G401.6 (cell line): ENCODE measurements around the gene LAMC3.
"Not testable (repeated sequence)": the region's sequence is repeated elsewhere in the genome, so short reads cannot be mapped to it uniquely, and the experiment has no call there.

ENCODE experiments used
- FAIRE-seq: peaks from 2 replicates; lab custom pipeline; 2012; peaks lifted over from hg19 to GRCh38; lab: Jason Lieb, UNC

Gene LAMC3

DNA sequence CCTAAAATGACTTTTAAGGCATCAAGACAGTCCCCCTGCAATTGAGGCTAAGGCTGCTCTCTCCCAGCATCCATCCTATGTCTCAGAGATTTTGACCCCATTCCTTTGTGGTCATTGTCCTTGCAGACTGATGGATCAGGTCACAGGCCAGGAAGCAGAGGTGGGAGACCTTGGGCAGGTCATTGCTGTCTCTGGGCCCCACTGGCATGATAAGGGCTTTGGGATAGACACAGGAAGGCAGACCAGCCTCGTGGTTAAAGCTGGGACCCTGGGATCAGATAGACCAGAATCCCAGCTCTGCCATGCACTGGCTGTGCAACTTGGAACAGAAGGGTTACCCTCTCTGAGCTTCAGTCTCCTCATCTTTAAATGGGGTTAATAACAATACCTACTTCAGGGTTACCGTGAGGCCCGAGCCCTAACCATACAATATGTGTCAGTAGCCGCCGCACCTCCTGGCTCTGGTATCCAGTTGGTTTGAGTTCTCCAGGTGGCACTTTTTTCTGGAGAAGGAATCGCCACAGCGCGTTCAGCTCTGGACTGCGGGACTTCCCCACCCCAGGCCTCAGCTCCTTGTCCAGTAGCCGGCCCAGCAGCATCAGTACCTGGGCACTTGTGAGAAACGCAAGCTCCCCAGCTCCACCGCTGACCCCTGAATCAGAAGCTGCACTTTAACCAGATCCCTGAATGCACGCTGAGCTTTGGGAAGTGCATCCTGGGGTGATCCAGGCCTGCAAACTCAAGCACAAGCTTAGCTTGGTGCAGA is 21.4 kb downstream of the LAMC3 start:
- no peak for FAIRE-seq

DNA sequence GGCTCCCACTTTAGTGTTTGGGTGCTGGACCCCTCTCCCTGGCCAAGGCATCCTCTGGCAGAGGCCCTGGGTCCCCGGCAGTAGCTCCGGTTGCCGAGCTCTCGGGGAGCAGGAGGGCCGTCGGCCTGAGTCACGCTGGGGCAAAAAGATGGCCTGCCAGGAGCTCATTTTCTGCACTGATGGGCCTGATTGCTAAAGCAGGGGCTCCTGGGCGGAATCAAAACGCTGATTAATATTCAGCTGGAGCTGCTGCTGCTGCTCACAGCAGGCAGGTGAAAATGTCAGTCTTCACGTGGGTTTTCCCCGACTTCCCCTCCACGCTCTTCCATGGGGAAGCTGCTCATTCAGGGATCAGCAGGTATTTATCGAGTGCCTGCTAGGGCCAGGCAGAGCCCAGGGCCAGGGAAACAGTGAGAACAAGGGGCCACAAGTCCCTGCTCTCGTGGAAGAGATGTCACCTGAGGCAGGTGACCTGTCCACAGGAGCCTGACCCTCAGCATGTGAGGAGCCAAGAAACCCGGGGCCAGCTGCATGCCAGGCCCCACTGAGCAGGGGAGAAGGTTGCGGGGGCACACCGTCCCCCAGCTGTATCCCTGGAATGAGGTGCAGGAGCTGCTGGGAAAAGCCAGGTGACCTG is 22.1 kb downstream of the LAMC3 start:
- FAIRE-seq = no peak

DNA sequence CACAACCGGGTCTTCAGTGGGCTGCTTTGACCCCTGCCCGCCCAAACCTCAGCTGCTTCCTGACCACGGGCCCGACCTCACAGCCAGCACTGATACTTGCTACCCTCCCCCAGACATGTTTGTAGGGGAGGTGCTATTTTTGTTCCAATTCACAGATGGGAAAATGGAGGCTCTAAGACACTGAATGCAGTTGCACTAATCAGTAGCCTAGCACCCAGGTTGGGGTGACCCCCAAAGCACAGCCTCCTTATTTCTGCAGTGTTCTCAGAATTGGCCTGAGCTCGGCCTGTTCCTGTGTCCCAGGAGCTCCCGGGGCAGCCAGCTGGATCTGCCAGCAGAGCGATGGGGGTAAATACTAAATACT is 22.6 kb downstream of the LAMC3 start:
- FAIRE-seq = no peak

DNA sequence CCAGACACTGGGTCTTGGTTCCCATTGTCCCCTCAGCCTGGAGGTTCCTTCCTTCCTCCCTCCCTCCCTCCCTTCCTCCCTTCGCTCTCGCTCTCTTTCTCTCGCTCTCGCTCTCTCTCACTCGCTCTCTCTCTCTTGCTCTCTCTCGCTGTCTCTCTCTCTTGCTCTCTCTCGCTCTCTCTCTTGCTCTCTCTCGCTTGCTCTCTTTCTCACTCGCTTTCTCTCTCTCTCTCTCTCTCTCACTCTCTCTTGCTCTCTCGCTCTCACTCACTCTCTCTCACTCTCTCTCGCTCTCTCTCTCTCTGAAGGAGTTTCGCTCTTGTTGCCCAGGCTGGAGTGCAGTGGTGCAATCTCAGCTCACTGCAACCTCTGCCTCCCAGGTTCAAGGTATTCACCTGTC is 23.4 kb downstream of the LAMC3 start:
- FAIRE-seq = no peak

DNA sequence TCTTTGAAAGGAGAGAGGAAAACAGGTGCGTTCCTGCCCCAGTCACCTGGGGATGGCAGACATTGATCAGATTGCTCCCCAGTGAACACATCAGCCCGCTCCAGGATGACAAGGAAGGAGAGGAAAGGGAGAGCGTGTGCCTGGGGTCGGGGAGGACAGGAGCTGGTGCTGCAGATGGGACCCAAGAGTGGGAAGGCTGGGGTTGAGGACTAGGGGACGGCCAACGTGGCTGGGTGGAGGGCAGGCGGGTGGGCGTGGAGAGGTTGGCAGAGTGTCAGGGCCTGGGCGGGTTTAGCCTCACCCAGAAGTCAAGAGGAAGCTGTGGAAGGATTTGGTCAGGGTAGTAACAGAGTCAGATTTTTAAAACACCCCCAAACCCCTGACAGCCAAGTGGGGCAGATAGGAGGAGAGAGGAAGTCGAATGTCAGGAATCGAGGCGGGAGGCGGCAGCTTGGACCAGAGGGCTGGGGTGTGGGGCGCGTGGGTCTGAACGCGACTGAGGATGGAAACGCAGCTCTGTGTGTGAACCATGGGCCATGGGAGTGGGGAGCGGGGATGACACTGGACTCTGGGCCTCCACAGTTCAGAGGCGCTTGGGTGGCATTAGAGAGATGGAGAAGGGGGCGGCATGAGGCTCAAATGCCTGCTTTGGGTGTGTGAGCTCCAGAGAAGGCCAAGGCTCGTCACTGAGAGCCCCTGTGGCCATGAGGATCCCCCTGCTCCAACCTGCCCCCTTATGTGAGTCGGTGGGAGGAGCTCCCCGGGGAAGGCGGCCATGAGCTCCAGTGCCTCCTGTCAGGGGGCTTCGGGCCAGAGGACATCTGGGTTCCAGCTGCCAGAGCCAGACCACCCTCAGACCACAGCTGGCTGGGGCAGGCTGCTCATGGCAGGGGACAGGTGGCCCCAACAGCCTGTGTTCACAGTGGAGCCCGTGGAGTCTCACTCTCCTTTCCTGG is 24.6 kb downstream of the LAMC3 start:
- FAIRE-seq = no peak

DNA sequence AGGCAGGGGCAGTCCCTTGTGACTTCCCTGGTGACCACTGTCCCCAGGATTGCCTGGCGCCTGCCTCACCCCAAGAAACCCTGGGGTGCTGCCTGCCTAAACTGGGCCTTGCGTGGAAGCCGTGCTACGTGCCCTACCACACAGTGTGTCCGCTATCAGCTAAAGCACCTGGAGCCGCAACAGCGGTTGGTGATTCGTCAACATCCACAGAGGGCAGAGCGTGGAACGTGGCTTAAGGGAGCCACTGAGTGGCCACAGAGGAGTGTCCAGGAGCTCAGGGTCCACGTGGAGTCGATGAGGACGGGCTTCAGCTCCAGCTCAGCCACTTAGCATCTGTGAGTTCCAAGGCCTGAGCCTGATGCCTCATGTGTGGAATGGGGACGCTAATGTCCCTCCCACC is 25.3 kb downstream of the LAMC3 start:
- no peak for FAIRE-seq

DNA sequence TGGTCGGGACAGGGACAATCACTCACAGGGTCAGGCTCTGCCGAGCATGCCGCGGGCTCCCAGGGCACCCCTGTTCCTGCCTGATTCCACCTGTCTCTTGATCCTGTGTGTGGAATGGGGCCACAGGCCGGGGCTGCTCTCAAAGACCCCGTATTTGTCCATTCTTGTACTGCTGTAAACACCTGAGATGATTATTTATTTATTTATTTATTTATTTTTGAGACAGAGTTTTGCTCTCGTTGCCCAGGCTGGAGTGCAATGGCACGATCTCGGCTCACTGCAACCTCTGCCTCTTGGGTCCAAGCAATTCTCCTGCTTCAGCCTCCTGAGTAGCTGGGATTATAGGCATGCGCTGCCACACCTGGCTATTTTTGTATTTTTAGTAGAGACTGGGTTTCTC is 25.8 kb downstream of the LAMC3 start:
- not testable (repeated sequence) for FAIRE-seq

DNA sequence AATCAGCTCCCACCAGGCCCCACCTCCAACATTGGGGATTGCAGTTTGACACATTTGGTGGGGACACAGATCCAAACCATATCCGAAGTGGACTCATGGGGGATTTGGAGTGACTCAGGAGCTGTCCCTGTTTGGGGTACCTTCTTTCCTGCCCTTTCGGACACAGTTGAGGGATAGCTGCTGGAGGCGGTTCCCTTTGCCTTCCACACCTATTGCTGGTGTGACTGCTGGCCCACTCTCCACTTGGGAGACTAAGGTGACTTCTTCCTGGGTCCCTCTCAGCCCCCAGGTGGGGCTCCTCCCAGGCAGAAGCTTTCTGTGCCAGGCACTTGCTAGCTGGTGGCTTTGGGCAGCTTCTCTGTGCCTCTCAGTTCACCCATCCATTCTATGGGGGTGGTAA is 26.6 kb downstream of the LAMC3 start:
- FAIRE-seq = no peak

DNA sequence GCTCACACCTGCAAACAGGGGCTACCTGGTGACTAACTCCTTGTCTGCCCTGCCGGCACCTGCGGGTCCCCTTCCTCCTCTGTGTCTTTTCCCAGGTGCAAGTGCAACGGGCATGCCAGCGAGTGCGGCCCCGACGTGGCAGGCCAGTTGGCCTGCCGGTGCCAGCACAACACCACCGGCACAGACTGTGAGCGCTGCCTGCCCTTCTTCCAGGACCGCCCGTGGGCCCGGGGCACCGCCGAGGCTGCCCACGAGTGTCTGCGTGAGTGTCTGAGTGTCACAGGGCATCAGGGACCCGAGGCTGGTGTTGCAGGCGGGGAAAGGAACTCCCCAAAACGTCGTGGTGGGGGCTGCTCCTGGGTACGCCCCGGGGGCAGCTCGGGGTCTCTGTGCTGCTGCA is 27.1 kb downstream of the LAMC3 start:
- no peak for FAIRE-seq

DNA sequence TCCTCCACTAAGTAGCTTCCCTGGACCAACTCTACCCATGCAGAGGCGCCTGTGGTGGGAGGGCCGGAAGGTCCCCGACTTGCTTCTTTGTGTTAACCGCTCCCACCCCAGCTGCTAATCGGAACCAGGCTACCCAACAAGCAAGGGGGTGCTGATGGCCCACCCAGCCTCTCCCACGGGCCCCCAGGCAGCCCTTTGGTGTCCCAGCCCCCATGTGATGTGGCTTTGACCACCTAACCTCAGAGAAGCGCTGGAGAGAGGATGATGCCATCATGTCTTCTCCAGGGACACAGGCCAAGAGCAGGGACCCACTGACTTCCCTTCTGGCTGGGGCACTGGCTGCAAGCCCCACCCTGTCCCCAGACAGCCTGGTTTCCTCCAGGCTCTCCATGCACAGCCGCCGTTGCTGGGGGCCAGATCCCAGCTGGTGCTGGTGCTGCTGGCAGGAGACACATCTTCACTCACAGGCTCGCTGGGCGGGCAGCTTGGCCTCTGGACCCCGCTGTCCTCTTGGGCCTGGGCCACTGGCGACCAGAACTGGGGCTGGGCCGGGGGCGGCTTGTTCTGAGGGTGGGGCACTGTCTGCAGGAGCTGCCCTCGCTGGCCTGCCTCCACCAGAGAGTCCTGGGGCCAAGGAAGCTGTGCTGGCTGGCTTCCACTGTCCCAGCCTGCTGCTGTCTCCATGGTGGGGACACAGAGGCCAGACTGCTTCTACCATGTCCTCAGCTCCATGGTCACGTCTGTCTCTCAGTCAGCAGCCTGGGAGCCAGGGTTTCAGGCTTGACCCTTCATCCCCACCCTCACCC is 27.8 kb downstream of the LAMC3 start:
- FAIRE-seq = no peak

DNA sequence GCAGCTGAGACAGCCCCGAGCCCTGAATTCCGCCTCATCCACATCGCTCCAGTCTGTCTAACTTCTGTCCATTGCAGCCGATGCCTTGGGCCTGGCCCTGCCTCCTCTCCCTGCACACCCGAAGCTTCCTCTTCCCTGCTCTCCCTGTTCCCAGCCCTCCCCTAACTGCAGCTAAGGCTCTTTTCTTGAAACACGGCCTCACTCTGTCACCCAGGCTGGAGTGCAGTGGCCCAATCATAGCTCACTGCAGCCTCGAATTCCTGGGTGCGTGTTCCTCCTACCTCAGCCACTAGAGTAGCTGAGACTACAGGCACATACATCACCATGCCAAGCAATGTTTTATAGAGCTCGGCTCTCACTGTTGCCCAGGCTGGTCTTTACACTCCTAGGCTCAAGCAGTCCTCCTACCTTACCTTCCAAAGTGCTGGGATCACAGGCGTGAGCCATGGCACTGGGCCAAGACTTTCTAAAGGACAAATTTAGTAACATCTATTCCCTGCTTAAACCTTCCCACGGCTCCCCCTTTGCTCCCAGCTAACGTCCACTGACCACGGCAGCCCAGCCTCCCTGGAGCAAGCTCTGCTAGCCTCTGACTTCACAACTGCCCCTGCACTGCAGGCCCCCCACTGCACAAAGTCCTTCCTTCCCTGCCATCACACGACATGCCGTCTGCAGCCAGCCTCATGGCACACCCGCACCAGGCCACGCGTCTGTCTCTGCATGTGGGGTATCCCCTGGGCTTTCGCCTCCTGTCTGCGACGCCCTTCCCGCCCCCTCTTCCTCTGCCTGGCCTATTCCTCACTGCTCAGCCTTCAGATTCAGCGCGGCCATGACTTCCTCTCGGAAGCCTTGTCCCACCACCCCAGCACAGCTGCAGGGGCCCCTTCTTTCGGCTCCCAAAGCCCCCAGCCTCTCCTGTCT is 28.6 kb downstream of the LAMC3 start:
- no peak for FAIRE-seq

DNA sequence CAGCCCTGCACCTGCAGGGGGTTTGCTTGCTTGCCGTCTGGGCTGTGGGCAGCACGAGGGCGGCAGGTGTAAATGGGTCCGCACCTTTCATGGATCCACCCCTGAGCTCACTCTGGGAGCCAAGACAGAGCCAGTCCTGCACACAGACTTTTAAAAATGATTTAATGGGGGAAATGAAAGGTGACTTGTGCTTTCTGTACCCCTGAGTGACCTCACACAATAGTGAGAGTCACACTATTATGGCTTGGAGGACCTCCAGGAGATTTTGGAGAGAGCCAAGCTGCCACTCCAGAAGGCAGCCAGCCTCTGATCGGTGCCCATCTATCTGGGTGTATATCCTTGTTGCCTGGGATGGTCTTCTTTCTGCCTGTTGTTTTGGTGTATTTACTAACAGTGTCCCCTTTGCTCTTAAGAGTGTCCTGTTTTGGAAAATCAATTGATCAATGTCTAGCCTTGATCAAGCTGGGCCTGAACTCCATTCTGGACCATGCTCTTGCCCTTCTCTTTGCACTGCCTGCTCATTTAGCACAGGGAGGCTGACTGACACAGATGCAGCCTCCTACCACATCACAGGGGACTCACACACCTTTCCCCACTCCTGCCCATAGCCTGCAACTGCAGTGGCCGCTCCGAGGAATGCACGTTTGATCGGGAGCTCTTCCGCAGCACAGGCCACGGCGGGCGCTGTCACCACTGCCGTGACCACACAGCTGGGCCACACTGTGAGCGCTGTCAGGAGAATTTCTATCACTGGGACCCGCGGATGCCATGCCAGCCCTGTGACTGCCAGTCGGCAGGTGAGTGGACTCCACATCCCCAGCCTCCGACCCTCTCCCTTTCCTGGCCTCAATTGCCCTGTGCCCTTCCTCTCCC is 29.5 kb downstream of the LAMC3 start:
- FAIRE-seq = no peak

DNA sequence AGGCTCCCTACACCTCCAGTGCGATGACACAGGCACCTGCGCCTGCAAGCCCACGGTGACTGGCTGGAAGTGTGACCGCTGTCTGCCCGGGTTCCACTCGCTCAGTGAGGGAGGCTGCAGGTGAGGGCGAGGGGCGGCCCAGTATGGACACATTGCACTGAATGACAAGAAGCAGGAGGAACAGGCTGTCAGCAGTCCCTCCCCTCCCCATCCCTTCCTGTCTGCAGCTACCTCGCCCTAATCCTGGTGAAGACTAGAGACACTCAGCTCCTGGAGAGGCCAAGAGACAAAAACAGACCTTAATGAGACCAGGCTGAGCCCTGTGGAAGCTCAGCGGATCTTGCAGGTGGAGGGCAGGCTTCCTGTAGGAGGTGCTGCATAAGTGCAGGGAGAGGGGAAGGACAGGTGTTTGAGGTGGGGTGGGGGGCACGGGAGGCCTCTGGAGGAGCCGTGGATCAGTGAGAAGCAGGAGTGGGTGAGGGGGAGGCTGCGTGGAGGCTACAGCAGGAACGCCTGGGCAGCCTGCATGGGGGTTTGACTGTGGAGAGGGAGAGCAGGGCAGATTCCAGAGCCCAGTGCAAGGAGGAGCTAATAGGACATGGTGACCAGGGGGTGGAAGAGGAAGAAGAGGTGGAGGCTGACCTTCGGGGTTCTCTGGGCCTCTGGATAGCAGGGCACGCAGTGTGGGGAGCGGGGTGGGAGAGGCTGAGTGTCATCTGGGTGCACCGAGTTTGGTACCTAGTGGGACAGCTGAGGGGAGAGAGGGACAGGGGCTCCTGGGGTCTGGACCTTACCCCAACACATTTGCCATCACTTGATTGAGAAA is 30.4 kb downstream of the LAMC3 start:
- FAIRE-seq = no peak

DNA sequence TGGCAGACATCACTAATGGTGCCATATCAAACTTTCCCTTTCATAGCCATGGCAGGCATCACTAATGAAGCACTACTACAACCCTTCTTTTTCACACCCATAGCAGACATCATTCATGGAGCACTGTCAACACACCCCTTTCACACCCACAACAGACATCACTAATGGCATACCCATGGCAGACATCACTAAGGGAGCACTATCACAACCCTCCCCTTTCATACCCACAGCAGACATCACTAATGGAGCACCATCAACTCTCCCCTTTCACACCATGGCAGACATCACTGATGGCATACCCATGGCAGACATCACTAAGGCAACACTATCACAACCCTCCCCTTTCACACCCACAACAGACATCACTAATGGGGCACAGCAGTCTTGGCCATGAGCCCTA is 33.7 kb downstream of the LAMC3 start:
- FAIRE-seq = no peak

DNA sequence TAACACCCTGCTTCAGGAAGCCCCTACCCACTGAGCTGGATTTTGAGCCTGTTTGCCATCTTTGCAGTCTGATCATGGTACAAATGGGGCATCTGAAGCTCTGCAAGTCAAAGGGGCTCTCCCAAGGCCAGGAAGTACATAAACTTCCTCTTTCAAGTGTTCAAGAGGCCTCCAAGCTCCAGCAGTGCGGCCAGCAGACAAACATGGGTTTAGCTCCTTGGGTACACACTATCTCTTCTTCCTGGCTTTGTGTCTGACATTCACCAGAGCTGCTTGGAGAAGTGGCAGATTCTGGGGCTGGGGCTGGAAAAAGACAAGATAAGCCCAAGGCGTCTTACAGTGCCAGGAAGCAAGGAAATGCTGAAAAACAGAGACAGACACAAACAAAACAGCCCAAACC is 34.1 kb downstream of the LAMC3 start:
- no peak for FAIRE-seq

DNA sequence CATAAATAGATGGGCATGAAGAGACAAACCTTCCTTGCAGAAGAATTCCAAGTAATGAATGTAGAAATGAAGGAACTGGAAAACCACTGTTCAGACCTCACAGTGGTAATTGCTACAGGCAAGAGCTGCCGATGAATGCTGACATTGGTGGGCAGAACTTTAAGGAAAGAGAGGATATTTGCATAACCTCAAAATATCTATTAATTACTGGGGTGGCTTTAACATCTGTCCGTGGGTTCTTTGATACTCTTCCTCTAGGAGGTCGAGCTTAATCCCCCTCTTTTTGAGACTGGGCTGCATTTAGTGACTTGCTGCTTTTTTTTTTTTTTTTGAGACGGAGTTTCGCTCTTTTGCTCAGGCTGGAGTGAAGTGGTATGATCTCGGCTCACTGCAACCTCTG is 34.7 kb downstream of the LAMC3 start:
- no peak for FAIRE-seq

DNA sequence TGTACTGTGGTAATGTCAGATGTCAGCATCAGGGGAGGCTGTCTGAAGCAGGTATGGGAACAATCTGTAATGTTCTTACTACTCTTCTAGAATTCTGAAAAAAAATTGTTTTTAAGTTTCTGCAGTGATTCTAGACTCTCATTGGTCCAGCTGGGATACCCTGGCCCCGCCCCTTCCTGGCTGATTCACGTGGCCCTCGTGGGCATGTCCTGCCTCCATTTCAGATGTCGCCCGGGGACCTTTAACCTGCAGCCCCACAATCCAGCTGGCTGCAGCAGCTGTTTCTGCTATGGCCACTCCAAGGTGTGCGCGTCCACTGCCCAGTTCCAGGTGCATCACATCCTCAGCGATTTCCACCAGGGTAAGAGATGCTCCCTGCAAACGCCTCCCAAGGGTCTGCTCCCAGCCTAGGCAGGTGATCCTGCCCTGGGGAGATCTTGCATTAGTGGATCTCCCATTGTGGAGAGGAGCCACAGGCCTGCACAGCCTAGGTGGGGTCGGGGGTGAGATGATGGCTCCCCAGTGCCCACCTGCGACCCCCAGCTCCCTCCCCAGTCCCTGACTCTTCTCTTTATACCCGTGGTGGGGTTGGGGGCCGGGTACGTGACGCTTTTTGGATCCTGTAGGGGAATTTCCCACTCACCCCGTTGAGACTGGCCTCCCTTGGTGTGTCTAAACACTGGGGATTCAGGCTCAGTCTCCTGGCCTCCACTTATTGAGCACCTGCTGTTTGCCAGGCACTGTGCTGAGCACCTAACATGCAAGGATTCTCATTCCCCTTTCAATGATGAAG is 36.5 kb downstream of the LAMC3 start:
- FAIRE-seq = no peak

DNA sequence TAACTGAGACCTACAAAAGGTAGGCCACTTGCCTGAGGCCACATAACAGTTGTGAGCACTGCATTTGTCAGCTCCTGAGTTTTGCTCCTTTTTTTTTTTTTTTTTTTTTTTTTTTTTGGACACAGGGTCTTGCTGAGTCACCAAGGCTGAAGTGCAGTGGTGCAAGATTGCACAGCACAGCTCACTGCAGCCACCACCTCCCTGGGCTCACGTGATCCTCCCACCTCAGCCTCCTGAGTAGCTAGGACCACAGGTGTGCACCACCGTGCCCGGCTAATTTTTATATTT is 37.1 kb downstream of the LAMC3 start:
- no peak for FAIRE-seq
